AG04450 (cell line): ENCODE measurements around the gene CHST11. TPM values are rescaled to one million over a fixed set of nuclear protein-coding genes. Genes with fewer than 3 reads are reported as not detected.
"Not testable (repeated sequence)": the region's sequence is repeated elsewhere in the genome, so short reads cannot be mapped to it uniquely, and the experiment has no call there.

Source experiments
- CTCF ChIA-PET: fragments of 300-600, 350-600 bp; formaldehyde crosslinking; extraction: SDS; loops from one replicate; lab custom pipeline; 2022; ENCODE audit warnings: antibody characterized with exemption, inconsistent platforms; lab: Charles Lee
- POLR2A ChIA-PET: fragments of 350-600 bp; formaldehyde crosslinking; extraction: SDS; loops from one replicate; lab custom pipeline; 2021; ENCODE audit warnings: antibody characterized with exemption, inconsistent platforms; lab: Yijun Ruan, JAX
- DNase-seq: peaks from one replicate; pipeline ENCODE4 v3.0.0-alpha.2; 2011; ENCODE audit warnings: low read depth, low spot score
- H3K27ac ChIP-seq: one replicate; pipeline ENCODE4 v1.5.1; 2012; ENCODE audit warnings: low read depth, low read length, control low read depth
- H3K27me3 ChIP-seq: one replicate; pipeline ENCODE4 v1.6.0; 2012; ENCODE audit warnings: low read length; ENCODE audit not compliant: control insufficient read depth, insufficient read depth
- H3K4me3 ChIP-seq: 2 replicates; pipeline ENCODE4 v1.5.1; 2011; ENCODE audit warnings: mild to moderate bottlenecking, low read depth, low read length, control low read depth
- H3K9me3 ChIP-seq: 2 replicates; pipeline ENCODE4 v1.5.1; 2012; ENCODE audit warnings: low read length; ENCODE audit not compliant: control insufficient read depth, insufficient read depth
- polyA plus RNA-seq: library from polyadenylated mRNA; depleted of rRNA; stranded (reverse); fragments of >200 nt; gene quantifications from 2 replicates; pipeline ENCODE4 v1.2.3, GENCODE V29; 2011
- TF ChIP-seq, protein P1 (sequence below): IDR thresholded peaks from 2 replicates; pipeline ENCODE4 v1.5.1; 2011; ENCODE audit warnings: low read depth, low read length, control low read depth, inconsistent platforms

Gene CHST11
- polyA plus RNA-seq, 1 experiment = 2.7 TPM

DNA sequence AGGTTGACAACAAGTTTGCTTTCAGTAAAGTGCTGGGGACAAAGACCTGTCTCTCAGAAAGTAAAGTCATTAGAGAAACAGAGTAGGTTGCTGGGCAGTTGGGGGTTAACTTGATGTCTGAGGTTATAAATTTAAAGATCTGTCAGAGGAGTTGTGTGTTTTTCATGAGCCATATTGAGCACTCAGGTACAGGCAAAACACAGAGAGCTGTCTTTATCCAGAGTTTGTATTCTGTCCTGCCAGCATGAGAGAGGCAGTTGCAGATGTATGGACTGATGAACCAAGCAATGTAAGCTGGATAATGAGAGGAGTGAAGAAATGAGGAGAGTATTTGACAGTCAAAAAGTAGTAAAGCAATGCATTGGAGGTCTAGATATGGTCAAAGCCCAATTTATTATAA lies 344.7 kb downstream of the CHST11 start:
- H3K27ac ChIP-seq = no peak overlapping the region
- TF ChIP-seq, protein P1, sequence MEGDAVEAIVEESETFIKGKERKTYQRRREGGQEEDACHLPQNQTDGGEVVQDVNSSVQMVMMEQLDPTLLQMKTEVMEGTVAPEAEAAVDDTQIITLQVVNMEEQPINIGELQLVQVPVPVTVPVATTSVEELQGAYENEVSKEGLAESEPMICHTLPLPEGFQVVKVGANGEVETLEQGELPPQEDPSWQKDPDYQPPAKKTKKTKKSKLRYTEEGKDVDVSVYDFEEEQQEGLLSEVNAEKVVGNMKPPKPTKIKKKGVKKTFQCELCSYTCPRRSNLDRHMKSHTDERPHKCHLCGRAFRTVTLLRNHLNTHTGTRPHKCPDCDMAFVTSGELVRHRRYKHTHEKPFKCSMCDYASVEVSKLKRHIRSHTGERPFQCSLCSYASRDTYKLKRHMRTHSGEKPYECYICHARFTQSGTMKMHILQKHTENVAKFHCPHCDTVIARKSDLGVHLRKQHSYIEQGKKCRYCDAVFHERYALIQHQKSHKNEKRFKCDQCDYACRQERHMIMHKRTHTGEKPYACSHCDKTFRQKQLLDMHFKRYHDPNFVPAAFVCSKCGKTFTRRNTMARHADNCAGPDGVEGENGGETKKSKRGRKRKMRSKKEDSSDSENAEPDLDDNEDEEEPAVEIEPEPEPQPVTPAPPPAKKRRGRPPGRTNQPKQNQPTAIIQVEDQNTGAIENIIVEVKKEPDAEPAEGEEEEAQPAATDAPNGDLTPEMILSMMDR = no peak
- ChIA-PET POLR2A (no interaction called here), CTCF (no interaction called here)
- H3K27me3 ChIP-seq = peaks cover 3% of the 10 kb centered on the region
- no peaks in the 10 kb centered on the region for H3K9me3 ChIP-seq
- no peak overlapping the region for H3K4me3 ChIP-seq
- no peak for DNase-seq

GRCh38 chr12:104802208-104802607 lies 345.5 kb downstream of the CHST11 start:
- H3K27ac ChIP-seq = no peak overlapping the region
- H3K27me3 ChIP-seq = peaks cover 3% of the 10 kb centered on the region
- POLR2A ChIA-PET = no interaction called here
- no peak for DNase-seq
- H3K9me3 ChIP-seq = no peaks in the 10 kb centered on the region
- TF ChIP-seq, protein P1 = no peak
- no peak overlapping the region for H3K4me3 ChIP-seq
- CTCF ChIA-PET = interaction anchor here (1.5 to 1.7 kb wide), 2 partner anchors 12 to 420 kb away, joined by 5 to 14 read pairs; no protein-coding TSS in a partner anchor

DNA sequence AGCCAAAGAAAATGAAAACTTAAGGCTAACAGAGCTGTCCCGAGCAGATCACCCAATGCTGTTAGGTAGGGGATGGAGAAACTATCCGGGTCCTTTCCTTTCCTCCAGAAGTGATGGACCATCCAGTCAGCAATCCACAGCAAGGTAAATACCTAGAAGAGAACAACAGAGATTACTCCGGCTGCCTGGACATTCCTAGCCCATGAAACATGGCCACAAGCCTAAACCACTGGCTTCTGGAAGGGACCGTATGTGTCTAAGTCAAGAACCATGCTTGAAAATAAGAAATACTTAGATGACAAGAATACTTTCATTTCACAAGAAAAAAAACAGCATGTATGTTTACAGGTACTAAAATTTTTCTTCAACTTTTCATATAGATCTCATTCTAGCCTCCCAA lies 348.4 kb downstream of the CHST11 start:
- ChIA-PET CTCF (interaction anchor here (2.0 kb wide), 1 partner anchor 423 kb away, joined by 6 read pairs; no protein-coding TSS in a partner anchor), POLR2A (interaction anchor here (0.8 kb wide), 1 partner anchor 9 kb away, joined by 5 read pairs; no protein-coding TSS in a partner anchor)
- no peak overlapping the region for H3K4me3 ChIP-seq
- peak; percentile 20 for DNase-seq
- H3K27ac ChIP-seq = no peak overlapping the region
- peaks cover 3% of the 10 kb centered on the region for H3K27me3 ChIP-seq
- TF ChIP-seq, protein P1 = no peak
- H3K9me3 ChIP-seq = no peaks in the 10 kb centered on the region

DNA sequence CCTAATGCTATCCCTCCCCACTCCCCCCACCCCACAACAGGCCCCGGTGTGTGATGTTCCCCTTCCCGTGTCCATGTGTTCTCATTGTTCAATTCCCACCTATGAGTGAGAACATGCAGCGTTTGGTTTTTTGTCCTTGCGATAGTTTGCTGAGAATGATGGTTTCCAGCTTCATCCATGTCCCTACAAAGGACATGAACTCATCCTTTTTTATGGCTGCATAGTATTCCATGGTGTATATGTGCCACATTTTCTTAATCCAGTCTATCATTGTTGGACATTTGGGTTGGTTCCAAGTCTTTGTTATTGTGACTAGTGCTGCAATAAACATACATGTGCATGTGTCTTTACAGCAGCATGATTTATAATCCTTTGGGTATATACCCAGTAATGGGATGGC lies 349.4 kb downstream of the CHST11 start:
- H3K27ac ChIP-seq, DNase-seq, H3K27me3 ChIP-seq, H3K9me3 ChIP-seq, H3K4me3 ChIP-seq: not testable (repeated sequence)
- ChIA-PET POLR2A (interaction anchor here (0.8 kb wide), 1 partner anchor 10 kb away, joined by 5 read pairs; no protein-coding TSS in a partner anchor), CTCF (interaction anchor here (2.0 kb wide), 1 partner anchor 424 kb away, joined by 6 read pairs; no protein-coding TSS in a partner anchor)

DNA sequence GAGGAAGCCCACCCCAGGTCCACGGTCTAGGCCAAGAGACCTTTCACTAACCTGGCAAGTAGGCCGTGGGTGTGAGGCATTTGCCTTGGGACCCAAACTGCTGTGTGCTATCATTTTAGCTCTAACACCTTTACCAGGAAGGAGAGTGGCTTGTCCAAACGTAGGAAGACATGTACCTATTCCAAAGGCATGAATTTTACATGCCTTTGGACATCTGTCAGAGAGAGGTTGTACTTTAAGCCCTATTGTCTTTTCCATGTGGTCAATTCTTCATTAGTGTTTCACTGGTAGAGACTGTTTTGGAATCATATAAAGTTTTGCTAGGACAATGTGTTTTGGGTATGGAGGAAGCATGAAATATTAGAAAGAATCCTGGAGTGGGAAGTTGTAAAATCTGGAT lies 352.5 kb downstream of the CHST11 start:
- H3K27ac ChIP-seq = no peak overlapping the region
- POLR2A ChIA-PET = no interaction called here
- H3K27me3 ChIP-seq = no peaks in the 10 kb centered on the region
- no peak for DNase-seq
- no peaks in the 10 kb centered on the region for H3K9me3 ChIP-seq
- CTCF ChIA-PET = no interaction called here
- H3K4me3 ChIP-seq = no peak overlapping the region
- TF ChIP-seq, protein P1 = no peak
